Uterus (tissue), 2 donors: ENCODE measurements around the gene LRBA.

Source experiments
- POLR2A ChIP-seq, 2 donors: fragments of 450-650 bp; IDR thresholded peaks; one replicate each; pipeline ENCODE4 v1.6.1; 2016; ENCODE audit warnings: antibody characterized with exemption in 2 of 2, mild to moderate bottlenecking in 1 of 2, moderate library complexity in 1 of 2
- TF ChIP-seq, protein P1 (sequence below), 4 experiments: fragments of 200-600 bp in 2 of 4; fragments of 450-650 bp in 2 of 4; sonication (generic) in 2 of 4; IDR thresholded peaks; one replicate each; pipeline ENCODE4 v1.5.1; 2016 to 2019; ENCODE audit warnings: antibody characterized with exemption in 4 of 4, mild to moderate bottlenecking in 2 of 4, moderate library complexity in 1 of 4

DNA sequence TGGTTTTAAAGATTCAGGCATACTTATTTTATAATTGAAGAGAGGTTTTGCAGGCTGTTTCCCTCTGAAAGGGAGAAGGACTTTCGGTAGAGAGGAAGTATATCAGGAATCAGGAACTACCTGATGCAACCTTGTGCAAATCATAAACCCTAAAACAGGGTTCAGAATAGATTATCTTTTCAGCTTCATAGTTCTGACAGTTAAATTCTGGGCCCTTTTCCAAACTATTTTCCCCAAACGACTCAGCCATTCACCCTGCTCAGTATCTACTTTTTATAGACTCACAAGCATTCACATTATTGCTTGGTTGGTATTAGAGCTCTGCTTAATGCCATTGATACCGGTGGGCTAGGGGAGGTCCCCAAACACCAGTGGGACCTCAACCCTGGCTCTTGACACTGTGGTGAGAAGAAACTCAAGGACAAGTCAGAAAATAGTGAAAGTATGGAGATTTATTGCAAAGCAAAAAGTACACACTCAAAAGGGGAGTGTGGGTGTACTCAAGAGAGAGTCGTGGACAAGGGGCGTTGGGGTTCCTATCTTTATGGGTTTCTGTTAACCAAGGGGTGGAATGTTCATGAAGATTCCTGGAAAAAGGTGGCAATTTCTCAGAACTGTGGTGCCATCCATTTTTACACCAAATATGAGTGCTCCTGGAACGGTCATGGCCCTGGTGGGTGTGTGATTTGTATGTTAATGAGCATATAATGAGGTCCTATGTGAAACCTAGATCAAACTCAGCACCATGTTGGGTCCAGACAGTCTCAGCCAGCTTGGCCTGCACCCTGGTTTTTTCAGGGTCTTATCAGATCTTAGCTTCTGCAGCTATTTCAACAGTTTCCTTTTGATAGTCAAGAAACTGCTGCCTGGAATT is 698.5 kb downstream of the LRBA start:
- TF ChIP-seq, protein P1, sequence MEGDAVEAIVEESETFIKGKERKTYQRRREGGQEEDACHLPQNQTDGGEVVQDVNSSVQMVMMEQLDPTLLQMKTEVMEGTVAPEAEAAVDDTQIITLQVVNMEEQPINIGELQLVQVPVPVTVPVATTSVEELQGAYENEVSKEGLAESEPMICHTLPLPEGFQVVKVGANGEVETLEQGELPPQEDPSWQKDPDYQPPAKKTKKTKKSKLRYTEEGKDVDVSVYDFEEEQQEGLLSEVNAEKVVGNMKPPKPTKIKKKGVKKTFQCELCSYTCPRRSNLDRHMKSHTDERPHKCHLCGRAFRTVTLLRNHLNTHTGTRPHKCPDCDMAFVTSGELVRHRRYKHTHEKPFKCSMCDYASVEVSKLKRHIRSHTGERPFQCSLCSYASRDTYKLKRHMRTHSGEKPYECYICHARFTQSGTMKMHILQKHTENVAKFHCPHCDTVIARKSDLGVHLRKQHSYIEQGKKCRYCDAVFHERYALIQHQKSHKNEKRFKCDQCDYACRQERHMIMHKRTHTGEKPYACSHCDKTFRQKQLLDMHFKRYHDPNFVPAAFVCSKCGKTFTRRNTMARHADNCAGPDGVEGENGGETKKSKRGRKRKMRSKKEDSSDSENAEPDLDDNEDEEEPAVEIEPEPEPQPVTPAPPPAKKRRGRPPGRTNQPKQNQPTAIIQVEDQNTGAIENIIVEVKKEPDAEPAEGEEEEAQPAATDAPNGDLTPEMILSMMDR (IDR thresholded peaks at IDR 0.05) = no peak
- no peak for TF ChIP-seq POLR2A (IDR thresholded peaks at IDR 0.05)
